HepG2 (cell line): ENCODE measurements around the gene NFIC. TPM values are rescaled to one million over a fixed set of nuclear protein-coding genes. Genes with fewer than 3 reads are reported as not detected.

ENCODE experiments used
- EZH2 ChIP-seq: conservative IDR thresholded peaks from 2 replicates; pipeline ENCODE4 v1.6.1; 2012; ENCODE audit warnings: mild to moderate bottlenecking, low read depth, low read length, moderate library complexity
- IKZF4 ChIP-seq: sonication (generic); formaldehyde crosslinking; IDR thresholded peaks from 2 replicates; pipeline ENCODE4 v1.5.1; 2020; ENCODE audit warnings: borderline replicate concordance, mild to moderate bottlenecking, low read depth, missing genetic modification reagents; ENCODE audit errors: not compliant biosample characterization
- KLF9 ChIP-seq: IDR thresholded peaks from 2 replicates; pipeline ENCODE4 v1.6.1; 2016; ENCODE audit warnings: low read depth
- KMT2B ChIP-seq: IDR thresholded peaks from 2 replicates; pipeline ENCODE4 v1.6.1; 2016; ENCODE audit warnings: missing genetic modification reagents, missing compliant biosample characterization
- POLR2AphosphoS2 ChIP-seq: IDR thresholded peaks from 2 replicates; pipeline ENCODE4 v1.6.1; 2011; ENCODE audit warnings: low read depth, low read length, improper control_type of control experiment
- PRPF4 ChIP-seq: fragments of 200-400 bp; formaldehyde crosslinking; IDR thresholded peaks from 2 replicates; pipeline ENCODE4 v1.6.1; 2016; ENCODE audit warnings: low read length, low read depth; ENCODE audit not compliant: poor library complexity, severe bottlenecking
- SNAI1 ChIP-seq: sonication (generic); formaldehyde crosslinking; IDR thresholded peaks from 2 replicates; pipeline ENCODE4 v1.5.0; 2020; ENCODE audit warnings: mild to moderate bottlenecking, missing genetic modification reagents, borderline replicate concordance
- TCF12 ChIP-seq, 2 experiments: fragments of 450-650 bp in 1 of 2; sonication (generic) in 1 of 2; formaldehyde crosslinking in 1 of 2; IDR thresholded peaks; 2 replicates each; pipeline versions ENCODE4 v1.6.1 to v1.8.0; 2017 to 2022; ENCODE audit warnings: antibody characterized with exemption in 1 of 2, mild to moderate bottlenecking in 1 of 2, missing genetic modification reagents in 1 of 2, moderate library complexity in 1 of 2
- ZFAT ChIP-seq: sonication (generic); formaldehyde crosslinking; conservative IDR thresholded peaks from 2 replicates; pipeline ENCODE4 v1.8.1; 2023; ENCODE audit warnings: missing genetic modification reagents, inconsistent platforms
- ZMAT5 ChIP-seq: sonication (generic); formaldehyde crosslinking; IDR thresholded peaks from 2 replicates; pipeline ENCODE4 v1.5.0; 2020; ENCODE audit warnings: mild to moderate bottlenecking, low read depth, missing genetic modification reagents, borderline replicate concordance
- ZMYM3 ChIP-seq: sonication (generic); formaldehyde crosslinking; IDR thresholded peaks from 2 replicates; pipeline ENCODE4 v1.5.1; 2020; ENCODE audit warnings: mild to moderate bottlenecking, missing genetic modification reagents
- ZNF614 ChIP-seq: IDR thresholded peaks from 2 replicates; pipeline ENCODE4 v1.6.1; 2018; ENCODE audit warnings: missing biosample characterization, missing genetic modification reagents, inconsistent platforms, borderline replicate concordance
- ZNF768 ChIP-seq: sonication (generic); formaldehyde crosslinking; IDR thresholded peaks from 2 replicates; pipeline ENCODE4 v1.4.0; 2020; ENCODE audit warnings: missing genetic modification reagents
- ZNF891 ChIP-seq: sonication (generic); formaldehyde crosslinking; IDR thresholded peaks from 2 replicates; pipeline ENCODE4 v1.5.0; 2020; ENCODE audit warnings: mild to moderate bottlenecking, missing genetic modification reagents
- polyA plus RNA-seq, 8 experiments: library from polyadenylated mRNA; depleted of rRNA in 3 of 8; stranded (reverse) in 7 of 8; unstranded in 1 of 8; fragments of >200 nt; fragmentation: Illumina TruSeq in 4 of 8; extraction: Trizol in 4 of 8; gene quantifications; 2 replicates each; pipeline versions ENCODE4 v1.2.1 to v1.2.3, GENCODE V29; 2011 to 2016; ENCODE audit warnings: low read depth in 4 of 8, missing spikeins in 1 of 8, mixed read lengths in 1 of 8; ENCODE audit not compliant: insufficient read depth in 1 of 8
- total RNA-seq, 5 experiments: library from RNA; depleted of rRNA; stranded (reverse); fragments of >200 nt; fragmentation: Illumina TruSeq; extraction: Trizol; gene quantifications; 2 replicates each; pipeline ENCODE4 v1.2.3, GENCODE V29; 2016; ENCODE audit warnings: low read depth in 1 of 5
- TF ChIP-seq, protein P1 (sequence below): sonication (generic); formaldehyde crosslinking; IDR thresholded peaks from 2 replicates; pipeline ENCODE4 v1.4.0; 2020; ENCODE audit warnings: missing genetic modification reagents

The NFIC gene
- total and polyA plus RNA-seq, 2 of the 13 experiments (the other 11 are each of a cell fraction or from before 2014, with no cell fraction given): 1.3 to 2.5 TPM

- TF ChIP-seq POLR2AphosphoS2: no peak
- TF ChIP-seq SNAI1 (CRISPR knock-in tag): no peak
- TF ChIP-seq, protein P1, sequence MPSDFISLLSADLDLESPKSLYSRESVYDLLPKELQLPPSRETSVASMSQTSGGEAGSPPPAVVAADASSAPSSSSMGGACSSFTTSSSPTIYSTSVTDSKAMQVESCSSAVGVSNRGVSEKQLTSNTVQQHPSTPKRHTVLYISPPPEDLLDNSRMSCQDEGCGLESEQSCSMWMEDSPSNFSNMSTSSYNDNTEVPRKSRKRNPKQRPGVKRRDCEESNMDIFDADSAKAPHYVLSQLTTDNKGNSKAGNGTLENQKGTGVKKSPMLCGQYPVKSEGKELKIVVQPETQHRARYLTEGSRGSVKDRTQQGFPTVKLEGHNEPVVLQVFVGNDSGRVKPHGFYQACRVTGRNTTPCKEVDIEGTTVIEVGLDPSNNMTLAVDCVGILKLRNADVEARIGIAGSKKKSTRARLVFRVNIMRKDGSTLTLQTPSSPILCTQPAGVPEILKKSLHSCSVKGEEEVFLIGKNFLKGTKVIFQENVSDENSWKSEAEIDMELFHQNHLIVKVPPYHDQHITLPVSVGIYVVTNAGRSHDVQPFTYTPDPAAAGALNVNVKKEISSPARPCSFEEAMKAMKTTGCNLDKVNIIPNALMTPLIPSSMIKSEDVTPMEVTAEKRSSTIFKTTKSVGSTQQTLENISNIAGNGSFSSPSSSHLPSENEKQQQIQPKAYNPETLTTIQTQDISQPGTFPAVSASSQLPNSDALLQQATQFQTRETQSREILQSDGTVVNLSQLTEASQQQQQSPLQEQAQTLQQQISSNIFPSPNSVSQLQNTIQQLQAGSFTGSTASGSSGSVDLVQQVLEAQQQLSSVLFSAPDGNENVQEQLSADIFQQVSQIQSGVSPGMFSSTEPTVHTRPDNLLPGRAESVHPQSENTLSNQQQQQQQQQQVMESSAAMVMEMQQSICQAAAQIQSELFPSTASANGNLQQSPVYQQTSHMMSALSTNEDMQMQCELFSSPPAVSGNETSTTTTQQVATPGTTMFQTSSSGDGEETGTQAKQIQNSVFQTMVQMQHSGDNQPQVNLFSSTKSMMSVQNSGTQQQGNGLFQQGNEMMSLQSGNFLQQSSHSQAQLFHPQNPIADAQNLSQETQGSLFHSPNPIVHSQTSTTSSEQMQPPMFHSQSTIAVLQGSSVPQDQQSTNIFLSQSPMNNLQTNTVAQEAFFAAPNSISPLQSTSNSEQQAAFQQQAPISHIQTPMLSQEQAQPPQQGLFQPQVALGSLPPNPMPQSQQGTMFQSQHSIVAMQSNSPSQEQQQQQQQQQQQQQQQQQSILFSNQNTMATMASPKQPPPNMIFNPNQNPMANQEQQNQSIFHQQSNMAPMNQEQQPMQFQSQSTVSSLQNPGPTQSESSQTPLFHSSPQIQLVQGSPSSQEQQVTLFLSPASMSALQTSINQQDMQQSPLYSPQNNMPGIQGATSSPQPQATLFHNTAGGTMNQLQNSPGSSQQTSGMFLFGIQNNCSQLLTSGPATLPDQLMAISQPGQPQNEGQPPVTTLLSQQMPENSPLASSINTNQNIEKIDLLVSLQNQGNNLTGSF: no peak
- TF ChIP-seq ZNF768 (CRISPR knock-in tag): 0 out of 2 replicates have a peak, but pooled peaks have one; percentile 17
- no peak for TF ChIP-seq ZMAT5 (CRISPR knock-in tag)
- TF ChIP-seq EZH2: no peak
- no peak for TF ChIP-seq KMT2B (CRISPR knock-in tag)
- TF ChIP-seq KLF9: no peak
- TF ChIP-seq TCF12 (IDR thresholded peaks at IDR 0.05): no peak
- no peak for TF ChIP-seq TCF12 (CRISPR knock-in tag; IDR thresholded peaks at IDR 0.05)
- no peak for TF ChIP-seq IKZF4
- TF ChIP-seq ZNF891 (CRISPR knock-in tag): no peak
- TF ChIP-seq ZMYM3 (CRISPR knock-in tag): peak; percentile 77
- TF ChIP-seq ZNF614 (CRISPR knock-in tag): no peak
- TF ChIP-seq PRPF4: no peak
- no peak for TF ChIP-seq ZFAT
These were observed 40.3 kb downstream of the NFIC start (continued) for GRCh38 chr19:3406571-3407111.
